Right ventricle myocardium superior (tissue), 1 donor: ENCODE measurements around the gene STX18. TPM values are rescaled to one million over a fixed set of nuclear protein-coding genes. Genes with fewer than 3 reads are reported as not detected.
"Not testable (repeated sequence)": the region's sequence is repeated elsewhere in the genome, so short reads cannot be mapped to it uniquely, and the experiment has no call there.

Experiments used
- ATAC-seq: fragments of 200-7000 bp; cut with Tn5 transposase; one replicate; pipeline ENCODE4 v1.9.1; 2020; ENCODE audit warnings: mild to moderate bottlenecking; ENCODE audit not compliant: poor library complexity
- DNase-seq: peaks from one replicate; pipeline ENCODE4 v3.0.0-alpha.2; 2020
- intact Hi-C: fragments of 100-400 bp; cut with DNase I; formaldehyde crosslinking; loops from one replicate; pipeline ENCODE4 v1.11.2; 2022
- total RNA-seq: library from RNA; stranded (reverse); fragmentation: NEBNext Ultra II Directional; extraction: Animal tissue kit (Norgen Biotek cat#: 25700); gene quantifications from one replicate; pipeline ENCODE4 v1.2.1, GENCODE V29; 2021
- donor health status: DM: no; HTN: yes; CAD: no; lungs with severe emphysema.

Gene STX18
- total RNA-seq, 1 donor from 2014 or later = 16.0 TPM

GRCh38 chr4:4490816-4491215 is 51.0 kb downstream of the STX18 start:
- no peak for DNase-seq
- no peak for ATAC-seq
- intact Hi-C loops = no loop called here

DNA sequence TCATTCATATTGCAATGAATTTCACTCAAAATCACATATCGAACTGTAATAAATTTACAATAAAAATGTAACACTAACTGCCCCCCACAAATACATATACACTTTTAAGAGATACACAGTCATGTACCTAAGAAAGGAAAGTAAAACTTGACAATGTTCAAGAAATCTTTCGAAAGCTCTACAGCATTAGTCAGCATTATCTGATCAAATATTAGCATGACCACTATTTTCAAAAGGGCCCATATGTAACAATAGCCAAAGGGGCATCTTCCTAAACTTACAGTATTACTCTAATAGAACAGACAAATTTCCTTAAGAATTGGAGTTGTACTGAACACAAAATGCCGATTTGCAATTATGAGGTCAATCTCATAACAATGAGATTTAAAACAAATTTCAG is 51.8 kb downstream of the STX18 start:
- no peak for ATAC-seq
- DNase-seq = no peak
- intact Hi-C loops = no loop called here

GRCh38 chr4:4488405-4489404 is 53.1 kb downstream of the STX18 start:
- intact Hi-C loops = loop anchor here (5.0 kb wide), 1 partner anchor 394 kb away; no protein-coding TSS in a partner anchor
- DNase-seq = peak; percentile 56
- peak; percentile 93 for ATAC-seq

DNA sequence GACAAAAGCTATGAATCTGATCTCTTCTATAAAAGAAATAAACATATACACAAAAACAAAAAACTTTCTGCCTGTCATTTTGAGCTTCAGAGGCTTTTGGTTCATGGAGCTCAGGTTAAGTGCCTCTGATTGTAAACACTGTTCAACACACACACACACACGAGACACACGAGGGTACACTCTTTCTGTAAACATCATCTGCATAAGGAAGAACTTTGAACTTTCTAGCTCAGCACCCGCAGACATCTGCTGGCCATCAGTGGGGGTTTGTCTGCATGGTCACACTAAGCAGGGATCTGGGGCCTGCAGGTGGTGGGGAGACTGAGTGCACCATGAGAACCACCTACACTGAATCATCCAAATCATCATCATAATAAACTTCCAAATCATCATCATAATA is 54.9 kb downstream of the STX18 start:
- intact Hi-C loops = loop anchor here (5.0 kb wide), 1 partner anchor 395 kb away; no protein-coding TSS in a partner anchor
- no peak for ATAC-seq

GRCh38 chr4:4485806-4486205 is 56.0 kb downstream of the STX18 start:
- ATAC-seq = no peak
- no peak for DNase-seq
- intact Hi-C loops = loop anchor here (5.0 kb wide), 1 partner anchor 396 kb away; no protein-coding TSS in a partner anchor

More for the DNA sequence above, 54.9 kb downstream of the STX18 start:
- no peak for DNase-seq

- no peak for DNase-seq
- intact Hi-C loops = no loop called here
- ATAC-seq = peak; percentile 51
These were observed 60.4 kb downstream of the STX18 start for GRCh38 chr4:4481399-4481994.

GRCh38 chr4:4480685-4481398 is 61.0 kb downstream of the STX18 start:
- peak; percentile 59 for ATAC-seq
- no peak for DNase-seq

DNA sequence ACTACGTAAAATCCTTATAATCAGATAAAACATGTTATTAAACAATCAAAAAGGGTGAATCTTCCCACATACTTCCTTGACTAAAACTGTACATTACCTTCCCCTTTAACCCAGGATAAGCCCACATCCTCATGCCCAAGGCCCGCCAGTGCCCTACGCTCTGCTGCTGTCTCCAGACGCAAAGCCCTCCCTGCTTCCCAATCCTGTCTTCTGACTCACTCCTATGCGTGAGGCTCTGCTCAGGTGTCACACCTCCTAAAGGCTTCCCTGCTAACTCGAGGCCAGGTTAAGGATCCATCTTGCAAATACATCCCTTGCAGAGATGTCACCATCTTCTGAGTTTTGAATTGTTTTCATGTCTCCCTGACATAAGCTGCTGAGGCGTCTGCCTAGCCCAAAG is 61.6 kb downstream of the STX18 start:
- ATAC-seq = no peak
- DNase-seq = no peak
- intact Hi-C loops = no loop called here

More at GRCh38 chr4:4480685-4481398, 61.0 kb downstream of the STX18 start:
- intact Hi-C loops = no loop called here

DNA sequence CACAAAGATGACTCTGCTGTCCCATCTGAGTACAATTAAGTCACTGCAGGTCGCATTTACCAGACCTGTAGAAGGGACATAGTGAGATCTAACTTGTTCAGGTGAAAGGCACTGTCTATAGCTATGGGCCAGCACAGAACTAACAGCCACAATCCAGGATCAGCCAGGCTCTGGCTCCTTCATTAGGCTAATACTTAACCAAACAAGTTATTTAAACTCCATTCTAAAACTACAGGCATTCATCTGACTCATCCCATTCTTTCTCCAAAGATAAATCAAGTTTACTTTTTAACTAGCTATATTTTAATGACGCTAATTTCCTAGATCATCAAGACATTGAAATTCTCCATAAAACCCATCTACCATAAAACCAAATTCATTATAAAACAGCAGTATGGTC is 62.5 kb downstream of the STX18 start:
- ATAC-seq (no peak), DNase-seq (no peak)
- intact Hi-C loops = no loop called here

DNA sequence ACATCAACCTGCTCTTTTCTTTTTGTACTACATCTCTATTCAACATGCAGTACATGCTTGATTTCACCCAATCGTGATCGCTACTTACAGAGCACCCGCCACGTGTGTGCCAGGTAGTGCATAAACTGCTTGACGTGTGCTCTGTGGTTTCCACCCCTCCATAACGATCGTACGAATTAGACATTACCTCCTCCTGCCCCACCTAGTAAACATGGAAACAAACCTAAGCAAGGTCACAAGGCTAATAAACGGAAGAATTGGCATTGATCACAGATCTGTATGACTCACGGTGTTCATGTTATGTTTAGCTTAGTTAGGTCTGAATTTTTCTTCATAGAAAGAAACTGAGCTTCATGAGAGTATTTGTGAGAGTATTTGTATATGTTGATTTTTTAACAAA is 64.1 kb downstream of the STX18 start:
- no peak for DNase-seq
- ATAC-seq = no peak
- intact Hi-C loops = no loop called here

GRCh38 chr4:4477391-4477790 is 64.5 kb downstream of the STX18 start:
- no peak for DNase-seq
- intact Hi-C loops = no loop called here
- no peak for ATAC-seq

DNA sequence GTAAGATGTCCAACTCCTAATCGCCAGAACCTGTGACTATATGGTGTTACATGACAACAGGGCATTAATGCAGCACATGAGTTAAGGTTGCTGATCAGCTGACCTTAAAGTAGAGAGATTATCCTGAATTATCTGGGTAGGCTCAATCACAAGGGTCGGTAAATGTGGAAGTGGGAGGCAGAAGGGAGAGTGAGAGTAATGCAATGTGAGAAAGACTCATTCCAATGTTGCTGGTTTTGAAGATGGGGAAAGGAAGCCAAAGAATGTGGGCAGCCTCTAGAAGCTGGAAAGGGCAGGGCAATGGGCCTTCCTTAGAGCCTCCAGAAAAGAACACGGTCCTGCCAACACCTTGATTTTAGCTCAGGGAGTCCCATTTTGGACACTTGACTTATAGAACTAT is 67.4 kb downstream of the STX18 start:
- intact Hi-C loops = no loop called here
- no peak for DNase-seq
- ATAC-seq = no peak

DNA sequence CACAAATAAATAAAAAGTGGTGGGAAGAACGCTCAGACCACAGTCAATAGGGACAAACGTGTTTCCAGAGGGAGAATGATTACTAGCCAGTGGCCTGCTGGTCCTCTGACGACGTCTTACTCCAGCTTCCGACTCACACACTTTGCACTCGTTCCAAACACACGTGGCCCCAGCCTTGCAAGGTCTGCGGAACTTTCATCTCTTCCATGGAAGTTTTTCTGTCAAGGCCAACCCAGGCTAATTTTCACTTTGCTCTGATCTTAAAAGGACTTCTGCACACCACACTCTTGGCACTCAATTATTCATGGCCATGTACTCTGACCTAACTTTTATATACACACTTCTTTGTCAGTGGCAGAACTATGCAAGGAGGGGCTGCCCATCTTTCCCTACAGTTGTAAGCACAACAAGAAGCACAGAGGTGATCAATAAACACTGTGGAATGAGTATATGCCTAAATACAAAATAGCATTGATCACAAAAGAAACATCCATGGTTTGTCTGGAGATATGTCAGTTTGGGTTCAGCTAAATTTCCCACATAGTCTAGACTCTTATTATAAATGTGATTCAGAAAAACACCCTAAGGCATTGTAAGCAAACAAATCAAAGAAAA is 69.4 kb downstream of the STX18 start:
- no peak for ATAC-seq
- intact Hi-C loops = no loop called here

DNA sequence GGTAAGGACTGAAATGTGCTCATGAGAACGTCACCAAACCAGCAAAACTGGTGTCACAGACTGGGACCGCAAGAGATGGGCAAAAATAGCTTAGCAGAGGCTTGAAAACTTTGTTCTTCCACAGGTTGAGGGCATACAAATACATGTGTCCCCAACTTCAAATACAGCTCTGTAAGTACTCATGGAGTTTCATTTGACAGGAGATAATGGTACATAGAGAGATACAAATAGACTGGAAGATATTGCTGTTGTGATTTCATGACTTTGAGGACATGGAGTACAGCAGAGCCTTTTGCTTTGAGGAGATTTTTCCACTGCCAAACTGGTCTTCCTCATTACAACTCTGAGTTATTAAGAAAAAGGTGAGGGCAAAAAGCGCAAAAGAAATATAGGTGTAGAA is 70.7 kb downstream of the STX18 start:
- ATAC-seq (peak; percentile 41), DNase-seq (no peak)
- intact Hi-C loops = no loop called here

More for the DNA sequence above, 69.4 kb downstream of the STX18 start:
- DNase-seq = no peak

DNA sequence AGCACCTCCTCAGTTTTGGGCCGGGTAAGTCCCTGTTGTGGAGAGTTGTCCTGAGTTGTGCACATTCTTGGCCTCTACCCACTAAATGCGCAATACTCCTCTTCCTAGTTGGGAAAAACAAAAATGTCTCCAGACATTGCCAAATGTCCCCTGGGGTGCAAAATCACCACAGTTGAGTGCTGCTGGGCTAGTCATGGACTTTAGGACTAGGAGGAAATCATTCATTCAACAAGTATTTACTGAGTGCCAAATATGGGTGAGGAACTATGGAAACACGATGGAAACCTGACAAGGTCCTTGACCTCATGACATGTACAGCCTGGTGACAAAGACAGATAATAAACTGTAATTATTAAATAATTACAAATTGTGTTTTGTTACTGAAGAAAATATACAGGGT is 71.6 kb downstream of the STX18 start:
- intact Hi-C loops = no loop called here
- ATAC-seq (no peak), DNase-seq (no peak)

DNA sequence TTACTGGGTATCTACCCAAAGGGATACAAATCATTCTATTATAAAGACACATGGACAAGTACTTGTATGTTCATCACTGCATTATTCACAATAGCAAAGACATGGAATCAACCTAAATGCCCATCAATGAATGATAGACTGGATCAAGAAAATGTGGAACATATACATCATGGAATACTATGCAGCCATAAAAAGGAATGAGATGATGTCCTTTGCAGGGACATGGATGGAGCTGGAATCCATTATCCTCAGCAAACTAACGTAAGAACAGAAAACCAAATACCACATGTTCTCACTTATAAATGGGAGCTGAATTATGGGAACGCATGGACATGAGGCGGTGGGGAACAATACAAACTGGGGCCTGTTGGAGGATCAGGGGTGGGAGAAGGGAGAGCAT is 76.6 kb downstream of the STX18 start:
- intact Hi-C loops, DNase-seq, ATAC-seq: not testable (repeated sequence)

- DNase-seq (no peak), ATAC-seq (no peak)
- intact Hi-C loops = no loop called here
These were observed 78.9 kb downstream of the STX18 start for GRCh38 chr4:4462970-4463369.

- intact Hi-C loops = no loop called here
- ATAC-seq (no peak), DNase-seq (no peak)
These were observed 80.0 kb downstream of the STX18 start for GRCh38 chr4:4461850-4462249.

DNA sequence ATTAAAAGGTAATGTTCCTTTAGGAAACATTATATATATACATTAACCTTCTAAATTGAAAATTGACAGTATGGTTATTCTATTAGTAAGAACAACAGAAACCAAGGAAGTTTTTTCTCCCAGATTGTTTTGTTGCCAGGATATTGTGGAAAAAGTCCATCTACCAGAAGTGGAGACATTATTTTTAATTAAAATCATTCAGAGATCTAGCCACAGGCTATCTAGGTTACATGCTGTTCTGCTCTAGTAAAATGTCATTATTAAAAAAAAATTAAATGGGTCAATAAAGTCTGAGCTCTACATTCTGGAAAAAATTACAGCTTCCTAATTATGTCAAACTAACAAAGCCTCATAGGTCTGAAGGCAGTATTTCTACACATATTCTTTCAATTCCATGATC is 80.7 kb downstream of the STX18 start:
- intact Hi-C loops = no loop called here
- no peak for DNase-seq
- no peak for ATAC-seq
